ENCODE measurements around the gene RFNG. TPM values are rescaled to one million over a fixed set of nuclear protein-coding genes. Genes with fewer than 3 reads are reported as not detected.

Gene RFNG
- total and polyA plus RNA-seq, 2 of the 13 experiments (the other 11 are each of a cell fraction or from before 2014, with no cell fraction given) = 61.4 to 64.0 TPM

DNA sequence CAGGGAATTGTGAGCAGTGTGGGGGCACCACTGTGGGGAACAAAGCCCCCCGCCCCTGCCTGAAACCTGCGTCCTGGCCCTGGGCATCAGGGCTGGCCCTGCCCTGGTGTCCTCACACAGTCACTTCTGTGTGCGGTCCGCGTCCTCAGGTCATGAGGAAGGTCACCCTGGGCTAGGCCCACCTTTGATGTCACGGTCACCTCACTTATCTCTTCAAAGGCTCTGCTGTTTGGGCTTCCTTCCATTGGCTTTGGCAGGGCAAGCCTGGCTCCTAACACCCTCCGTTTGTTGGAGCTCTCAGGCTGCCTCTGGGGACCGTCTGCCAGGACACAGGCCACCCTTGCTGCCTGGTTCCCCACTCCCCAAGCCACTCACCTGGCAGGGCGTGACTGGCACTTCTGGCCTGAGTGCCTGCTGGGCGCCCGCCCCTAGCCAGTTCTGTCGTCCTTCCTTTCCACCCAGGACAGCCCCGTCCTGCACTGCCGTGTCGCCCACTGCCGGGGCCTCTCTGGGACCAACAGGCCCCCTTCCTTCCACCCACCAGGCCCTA lies 37.8 kb downstream of the RFNG start (continued):
- TF ChIP-seq, protein P1, sequence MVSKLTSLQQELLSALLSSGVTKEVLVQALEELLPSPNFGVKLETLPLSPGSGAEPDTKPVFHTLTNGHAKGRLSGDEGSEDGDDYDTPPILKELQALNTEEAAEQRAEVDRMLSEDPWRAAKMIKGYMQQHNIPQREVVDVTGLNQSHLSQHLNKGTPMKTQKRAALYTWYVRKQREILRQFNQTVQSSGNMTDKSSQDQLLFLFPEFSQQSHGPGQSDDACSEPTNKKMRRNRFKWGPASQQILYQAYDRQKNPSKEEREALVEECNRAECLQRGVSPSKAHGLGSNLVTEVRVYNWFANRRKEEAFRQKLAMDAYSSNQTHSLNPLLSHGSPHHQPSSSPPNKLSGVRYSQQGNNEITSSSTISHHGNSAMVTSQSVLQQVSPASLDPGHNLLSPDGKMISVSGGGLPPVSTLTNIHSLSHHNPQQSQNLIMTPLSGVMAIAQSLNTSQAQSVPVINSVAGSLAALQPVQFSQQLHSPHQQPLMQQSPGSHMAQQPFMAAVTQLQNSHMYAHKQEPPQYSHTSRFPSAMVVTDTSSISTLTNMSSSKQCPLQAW (CRISPR knock-in tag; IDR thresholded peaks at IDR 0.05) = no peak
- TF ChIP-seq, protein P2, sequence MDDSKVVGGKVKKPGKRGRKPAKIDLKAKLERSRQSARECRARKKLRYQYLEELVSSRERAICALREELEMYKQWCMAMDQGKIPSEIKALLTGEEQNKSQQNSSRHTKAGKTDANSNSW (CRISPR knock-in tag; IDR thresholded peaks at IDR 0.05; ENCODE audit: borderline replicate concordance) = no peak
- no peak for TF ChIP-seq MLLT10 (CRISPR knock-in tag; IDR thresholded peaks at IDR 0.05)
- TF ChIP-seq RXRB (CRISPR knock-in tag; IDR thresholded peaks at IDR 0.05; ENCODE audit: borderline replicate concordance) = peak; percentile 54; the same call in 1 of the 2 replicates
- TF ChIP-seq ZNF629 (CRISPR knock-in tag; conservative IDR thresholded peaks at IDR 0.05) = no peak
- no peak for TF ChIP-seq FOXC1 (CRISPR knock-in tag; IDR thresholded peaks at IDR 0.05; ENCODE audit: borderline replicate concordance)
- no peak for TF ChIP-seq JDP2 (CRISPR knock-in tag; IDR thresholded peaks at IDR 0.05; ENCODE audit: borderline replicate concordance)
- TF ChIP-seq TCF7 (IDR thresholded peaks at IDR 0.05; ENCODE audit: low read depth) = peak; percentile 93
- TF ChIP-seq, protein P3, sequence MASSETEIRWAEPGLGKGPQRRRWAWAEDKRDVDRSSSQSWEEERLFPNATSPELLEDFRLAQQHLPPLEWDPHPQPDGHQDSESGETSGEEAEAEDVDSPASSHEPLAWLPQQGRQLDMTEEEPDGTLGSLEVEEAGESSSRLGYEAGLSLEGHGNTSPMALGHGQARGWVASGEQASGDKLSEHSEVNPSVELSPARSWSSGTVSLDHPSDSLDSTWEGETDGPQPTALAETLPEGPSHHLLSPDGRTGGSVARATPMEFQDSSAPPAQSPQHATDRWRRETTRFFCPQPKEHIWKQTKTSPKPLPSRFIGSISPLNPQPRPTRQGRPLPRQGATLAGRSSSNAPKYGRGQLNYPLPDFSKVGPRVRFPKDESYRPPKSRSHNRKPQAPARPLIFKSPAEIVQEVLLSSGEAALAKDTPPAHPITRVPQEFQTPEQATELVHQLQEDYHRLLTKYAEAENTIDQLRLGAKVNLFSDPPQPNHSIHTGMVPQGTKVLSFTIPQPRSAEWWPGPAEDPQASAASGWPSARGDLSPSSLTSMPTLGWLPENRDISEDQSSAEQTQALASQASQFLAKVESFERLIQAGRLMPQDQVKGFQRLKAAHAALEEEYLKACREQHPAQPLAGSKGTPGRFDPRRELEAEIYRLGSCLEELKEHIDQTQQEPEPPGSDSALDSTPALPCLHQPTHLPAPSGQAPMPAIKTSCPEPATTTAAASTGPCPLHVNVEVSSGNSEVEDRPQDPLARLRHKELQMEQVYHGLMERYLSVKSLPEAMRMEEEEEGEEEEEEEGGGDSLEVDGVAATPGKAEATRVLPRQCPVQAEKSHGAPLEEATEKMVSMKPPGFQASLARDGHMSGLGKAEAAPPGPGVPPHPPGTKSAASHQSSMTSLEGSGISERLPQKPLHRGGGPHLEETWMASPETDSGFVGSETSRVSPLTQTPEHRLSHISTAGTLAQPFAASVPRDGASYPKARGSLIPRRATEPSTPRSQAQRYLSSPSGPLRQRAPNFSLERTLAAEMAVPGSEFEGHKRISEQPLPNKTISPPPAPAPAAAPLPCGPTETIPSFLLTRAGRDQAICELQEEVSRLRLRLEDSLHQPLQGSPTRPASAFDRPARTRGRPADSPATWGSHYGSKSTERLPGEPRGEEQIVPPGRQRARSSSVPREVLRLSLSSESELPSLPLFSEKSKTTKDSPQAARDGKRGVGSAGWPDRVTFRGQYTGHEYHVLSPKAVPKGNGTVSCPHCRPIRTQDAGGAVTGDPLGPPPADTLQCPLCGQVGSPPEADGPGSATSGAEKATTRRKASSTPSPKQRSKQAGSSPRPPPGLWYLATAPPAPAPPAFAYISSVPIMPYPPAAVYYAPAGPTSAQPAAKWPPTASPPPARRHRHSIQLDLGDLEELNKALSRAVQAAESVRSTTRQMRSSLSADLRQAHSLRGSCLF (CRISPR knock-in tag; IDR thresholded peaks at IDR 0.05; ENCODE audit: borderline replicate concordance) = no peak
- TF ChIP-seq, protein P4, sequence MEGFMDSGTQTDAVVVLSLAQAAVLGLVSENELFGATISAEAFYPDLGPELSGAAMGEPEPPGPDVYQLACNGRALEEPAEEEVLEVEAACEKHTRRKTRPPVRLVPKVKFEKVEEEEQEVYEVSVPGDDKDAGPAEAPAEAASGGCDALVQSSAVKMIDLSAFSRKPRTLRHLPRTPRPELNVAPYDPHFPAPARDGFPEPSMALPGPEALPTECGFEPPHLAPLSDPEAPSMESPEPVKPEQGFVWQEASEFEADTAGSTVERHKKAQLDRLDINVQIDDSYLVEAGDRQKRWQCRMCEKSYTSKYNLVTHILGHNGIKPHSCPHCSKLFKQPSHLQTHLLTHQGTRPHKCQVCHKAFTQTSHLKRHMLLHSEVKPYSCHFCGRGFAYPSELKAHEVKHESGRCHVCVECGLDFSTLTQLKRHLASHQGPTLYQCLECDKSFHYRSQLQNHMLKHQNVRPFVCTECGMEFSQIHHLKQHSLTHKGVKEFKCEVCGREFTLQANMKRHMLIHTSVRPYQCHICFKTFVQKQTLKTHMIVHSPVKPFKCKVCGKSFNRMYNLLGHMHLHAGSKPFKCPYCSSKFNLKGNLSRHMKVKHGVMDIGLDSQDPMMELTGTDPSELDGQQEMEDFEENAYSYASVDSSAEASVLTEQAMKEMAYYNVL (CRISPR knock-in tag; IDR thresholded peaks at IDR 0.05; ENCODE audit: borderline replicate concordance) = no peak
- no peak for TF ChIP-seq SMARCE1 (IDR thresholded peaks at IDR 0.05; ENCODE audit: borderline replicate concordance)
- TF ChIP-seq MIER3 (CRISPR knock-in tag; IDR thresholded peaks at IDR 0.05; ENCODE audit: borderline replicate concordance) = no peak
- TF ChIP-seq, protein P5, sequence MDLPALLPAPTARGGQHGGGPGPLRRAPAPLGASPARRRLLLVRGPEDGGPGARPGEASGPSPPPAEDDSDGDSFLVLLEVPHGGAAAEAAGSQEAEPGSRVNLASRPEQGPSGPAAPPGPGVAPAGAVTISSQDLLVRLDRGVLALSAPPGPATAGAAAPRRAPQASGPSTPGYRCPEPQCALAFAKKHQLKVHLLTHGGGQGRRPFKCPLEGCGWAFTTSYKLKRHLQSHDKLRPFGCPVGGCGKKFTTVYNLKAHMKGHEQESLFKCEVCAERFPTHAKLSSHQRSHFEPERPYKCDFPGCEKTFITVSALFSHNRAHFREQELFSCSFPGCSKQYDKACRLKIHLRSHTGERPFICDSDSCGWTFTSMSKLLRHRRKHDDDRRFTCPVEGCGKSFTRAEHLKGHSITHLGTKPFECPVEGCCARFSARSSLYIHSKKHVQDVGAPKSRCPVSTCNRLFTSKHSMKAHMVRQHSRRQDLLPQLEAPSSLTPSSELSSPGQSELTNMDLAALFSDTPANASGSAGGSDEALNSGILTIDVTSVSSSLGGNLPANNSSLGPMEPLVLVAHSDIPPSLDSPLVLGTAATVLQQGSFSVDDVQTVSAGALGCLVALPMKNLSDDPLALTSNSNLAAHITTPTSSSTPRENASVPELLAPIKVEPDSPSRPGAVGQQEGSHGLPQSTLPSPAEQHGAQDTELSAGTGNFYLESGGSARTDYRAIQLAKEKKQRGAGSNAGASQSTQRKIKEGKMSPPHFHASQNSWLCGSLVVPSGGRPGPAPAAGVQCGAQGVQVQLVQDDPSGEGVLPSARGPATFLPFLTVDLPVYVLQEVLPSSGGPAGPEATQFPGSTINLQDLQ (CRISPR knock-in tag; IDR thresholded peaks at IDR 0.05) = no peak
- no peak for TF ChIP-seq ZNF432 (CRISPR knock-in tag; IDR thresholded peaks at IDR 0.05; ENCODE audit: borderline replicate concordance)
- no peak for TF ChIP-seq TSC22D2 (CRISPR knock-in tag; IDR thresholded peaks at IDR 0.05; ENCODE audit: borderline replicate concordance)
- no peak for TF ChIP-seq ZNF460 (CRISPR knock-in tag; IDR thresholded peaks at IDR 0.05; ENCODE audit: borderline replicate concordance)
- TF ChIP-seq AGO2 (optimal IDR thresholded peaks at IDR 0.05; ENCODE audit: low read depth, low read length) = no peak
- TF ChIP-seq ZNF451 (CRISPR knock-in tag; IDR thresholded peaks at IDR 0.05) = no peak
- no peak for TF ChIP-seq ZKSCAN5 (CRISPR knock-in tag; IDR thresholded peaks at IDR 0.05)
